HL-60 (cell line): ENCODE results near the gene SLC15A3.
A peak's percentile ranks its signal among the peaks of the same experiment; 100 is the strongest.

Source experiments
- DNase-seq, 2 experiments: peaks; one replicate each; pipeline ENCODE4 v3.0.0-alpha.2; 2010 to 2020; ENCODE audit warnings: low read depth in 1 of 2, low spot score in 1 of 2
- H3K27ac ChIP-seq: fragments of 250-450 bp; sonication (Bioruptor Pico); replicated peaks from 2 replicates; pipeline ENCODE4 v1.5.1; 2020; ENCODE audit warnings: mild to moderate bottlenecking, moderate library complexity
- H3K27me3 ChIP-seq: fragments of 250-450 bp; sonication (Bioruptor Pico); 2 replicates; pipeline ENCODE4 v1.5.1; 2021; ENCODE audit warnings: mild to moderate bottlenecking, moderate library complexity; ENCODE audit not compliant: insufficient read depth, poor library complexity, severe bottlenecking
- H3K4me3 ChIP-seq: replicated peaks from 2 replicates; pipeline ENCODE4 v1.5.1; 2011; ENCODE audit warnings: mild to moderate bottlenecking, control low read depth, low read length; ENCODE audit not compliant: insufficient read depth
- CTCF ChIP-seq: IDR thresholded peaks from one replicate; pipeline ENCODE4 v1.5.1; 2011; ENCODE audit warnings: low read length, control low read depth, inconsistent platforms; ENCODE audit not compliant: insufficient read depth
- GABPA ChIP-seq: IDR thresholded peaks from 2 replicates; pipeline ENCODE4 v1.6.1; 2012; ENCODE audit warnings: low read depth
- POLR2AphosphoS5 ChIP-seq: IDR thresholded peaks from 2 replicates; pipeline ENCODE4 v1.6.1; 2012; ENCODE audit warnings: low read depth
- SPI1 ChIP-seq: IDR thresholded peaks from 2 replicates; pipeline ENCODE4 v1.6.1; 2012; ENCODE audit warnings: low read depth, mild to moderate bottlenecking, borderline replicate concordance
- TF ChIP-seq, protein P1 (sequence below): IDR thresholded peaks from 2 replicates; pipeline ENCODE4 v1.6.1; 2012; ENCODE audit warnings: low read depth; ENCODE audit not compliant: insufficient replicate concordance

The SLC15A3 gene

DNA sequence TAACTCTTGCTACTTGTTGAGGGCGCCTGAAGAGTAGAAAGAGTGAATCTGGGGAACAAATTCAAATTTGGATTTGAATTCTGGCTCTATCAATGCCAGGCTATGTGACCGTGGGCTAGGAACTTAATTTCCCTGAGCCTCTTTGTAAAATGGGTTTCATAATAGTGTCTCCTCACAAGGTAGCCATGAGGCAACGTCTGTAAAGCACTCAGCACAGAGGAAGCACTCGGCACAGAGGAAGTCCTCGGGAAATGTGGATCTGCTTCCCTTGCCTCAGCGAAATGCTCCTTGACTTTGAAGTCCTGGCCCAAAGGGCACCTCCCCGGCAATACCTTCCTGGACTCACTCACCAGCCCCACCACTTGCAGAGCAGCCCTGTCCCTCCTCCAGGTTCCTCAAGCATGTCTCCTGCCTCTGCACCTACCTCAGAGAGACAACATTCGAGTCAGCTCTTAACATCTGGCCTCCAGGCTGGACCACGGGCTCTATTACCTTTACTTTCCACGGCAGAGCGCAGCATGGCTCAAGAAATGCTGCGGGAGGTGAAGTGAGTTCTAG is 37.2 kb upstream of the SLC15A3 start:
- Histone ChIP-seq H3K4me3 (no peak overlapping the region), H3K27ac (no peak overlapping the region), H3K27me3 (peaks cover 2% of the 10 kb centered on the region)
- peak; percentile 38 to 41 for DNase-seq
- TF ChIP-seq, protein P1, sequence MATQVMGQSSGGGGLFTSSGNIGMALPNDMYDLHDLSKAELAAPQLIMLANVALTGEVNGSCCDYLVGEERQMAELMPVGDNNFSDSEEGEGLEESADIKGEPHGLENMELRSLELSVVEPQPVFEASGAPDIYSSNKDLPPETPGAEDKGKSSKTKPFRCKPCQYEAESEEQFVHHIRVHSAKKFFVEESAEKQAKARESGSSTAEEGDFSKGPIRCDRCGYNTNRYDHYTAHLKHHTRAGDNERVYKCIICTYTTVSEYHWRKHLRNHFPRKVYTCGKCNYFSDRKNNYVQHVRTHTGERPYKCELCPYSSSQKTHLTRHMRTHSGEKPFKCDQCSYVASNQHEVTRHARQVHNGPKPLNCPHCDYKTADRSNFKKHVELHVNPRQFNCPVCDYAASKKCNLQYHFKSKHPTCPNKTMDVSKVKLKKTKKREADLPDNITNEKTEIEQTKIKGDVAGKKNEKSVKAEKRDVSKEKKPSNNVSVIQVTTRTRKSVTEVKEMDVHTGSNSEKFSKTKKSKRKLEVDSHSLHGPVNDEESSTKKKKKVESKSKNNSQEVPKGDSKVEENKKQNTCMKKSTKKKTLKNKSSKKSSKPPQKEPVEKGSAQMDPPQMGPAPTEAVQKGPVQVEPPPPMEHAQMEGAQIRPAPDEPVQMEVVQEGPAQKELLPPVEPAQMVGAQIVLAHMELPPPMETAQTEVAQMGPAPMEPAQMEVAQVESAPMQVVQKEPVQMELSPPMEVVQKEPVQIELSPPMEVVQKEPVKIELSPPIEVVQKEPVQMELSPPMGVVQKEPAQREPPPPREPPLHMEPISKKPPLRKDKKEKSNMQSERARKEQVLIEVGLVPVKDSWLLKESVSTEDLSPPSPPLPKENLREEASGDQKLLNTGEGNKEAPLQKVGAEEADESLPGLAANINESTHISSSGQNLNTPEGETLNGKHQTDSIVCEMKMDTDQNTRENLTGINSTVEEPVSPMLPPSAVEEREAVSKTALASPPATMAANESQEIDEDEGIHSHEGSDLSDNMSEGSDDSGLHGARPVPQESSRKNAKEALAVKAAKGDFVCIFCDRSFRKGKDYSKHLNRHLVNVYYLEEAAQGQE, result no peak
- TF ChIP-seq SPI1, result peak; percentile 52; the same call in 1 of the 2 replicates

DNA sequence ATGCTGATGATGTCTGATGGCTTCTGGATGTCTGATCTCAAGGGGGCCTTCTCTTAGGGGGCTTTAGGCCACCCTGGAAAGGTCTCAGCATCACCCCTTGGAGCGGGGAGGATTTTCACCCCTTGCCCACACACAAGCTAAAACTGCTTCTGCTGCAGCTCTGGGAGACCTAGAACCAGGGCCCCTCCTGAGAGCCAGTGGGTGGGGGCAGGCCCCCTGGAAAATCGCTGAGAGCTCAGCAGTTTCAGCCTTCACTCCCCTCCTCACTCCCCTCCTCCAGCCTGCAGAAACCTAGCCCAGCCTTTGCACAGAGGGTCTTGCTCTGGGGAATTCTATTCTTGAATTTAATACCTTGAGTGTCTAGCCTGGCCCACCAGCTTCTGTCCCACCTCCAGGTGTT is 36.7 kb upstream of the SLC15A3 start:
- Histone ChIP-seq H3K27me3 (peaks cover 2% of the 10 kb centered on the region), H3K4me3 (no peak overlapping the region), H3K27ac (no peak overlapping the region)
- TF ChIP-seq GABPA (no peak), CTCF (no peak), SPI1 (no peak), POLR2AphosphoS5 (no peak)
- TF ChIP-seq, protein P1, result no peak
- no peak for DNase-seq

- DNase-seq, result no peak
- H3K27me3 ChIP-seq, result no peaks in the 10 kb centered on the region
- no peak overlapping the region for H3K27ac ChIP-seq
- TF ChIP-seq POLR2AphosphoS5 (no peak), CTCF (no peak), GABPA (no peak), SPI1 (no peak)
- TF ChIP-seq, protein P1, result no peak
- H3K4me3 ChIP-seq, result no peak overlapping the region
Observed at GRCh38 chr11:60987577-60988277, 35.8 kb upstream of the SLC15A3 start.
